Hepatocyte (in vitro differentiated cells): ENCODE measurements around the gene TMPRSS3.

Experiments
- CTCF ChIP-seq: fragments of 200-600 bp; sonication (generic); IDR thresholded peaks from 2 replicates; pipeline ENCODE4 v1.5.1; 2016; ENCODE audit warnings: antibody characterized with exemption, mild to moderate bottlenecking; ENCODE audit not compliant: poor library complexity
- EZH2phosphoT487 ChIP-seq: fragments of 200-600 bp; sonication (generic); IDR thresholded peaks from one replicate; pipeline ENCODE4 v1.6.1; 2018; ENCODE audit warnings: antibody characterized with exemption, mild to moderate bottlenecking, low read depth, moderate library complexity; ENCODE audit not compliant: unreplicated experiment, severe bottlenecking

- TF ChIP-seq EZH2phosphoT487 (no peak), CTCF (no peak)
Measured at GRCh38 chr21:42330380-42331371, 65.2 kb downstream of the TMPRSS3 start.
